Common myeloid progenitor, CD34-positive (primary cell): ENCODE results near the gene TDRD15. TPM values are rescaled to one million over a fixed set of nuclear protein-coding genes. Genes with fewer than 3 reads are reported as not detected.

Experiments used
- CTCF ChIA-PET: fragments of 350-600 bp; sonication (Branson Sonifier 250); formaldehyde crosslinking; loops from one replicate; lab custom pipeline; 2021; ENCODE audit warnings: antibody characterized with exemption; lab: Charles Lee
- POLR2A ChIA-PET: fragments of 350-600 bp; sonication (Branson Sonifier 250); formaldehyde crosslinking; loops from one replicate; lab custom pipeline; 2021; ENCODE audit warnings: antibody characterized with exemption; lab: Charles Lee
- DNase-seq, 3 donors: peaks; one replicate each; pipeline versions ENCODE4 v3.0.0 to v3.0.0-alpha.2; 2013
- H3K27ac ChIP-seq, 2 experiments: 1 replicate in 1 of 2; 2 replicates in 1 of 2; pipeline ENCODE4 v1.7.0; 2013; ENCODE audit warnings: inconsistent platforms in 2 of 2, low read length in 2 of 2, mild to moderate bottlenecking in 2 of 2, low read depth in 1 of 2, moderate library complexity in 1 of 2; ENCODE audit not compliant: severe bottlenecking in 2 of 2, insufficient read depth in 1 of 2, poor library complexity in 1 of 2
- H3K27me3 ChIP-seq, 5 experiments: replicated peaks in 2 of 5; 1 replicate in 3 of 5; 2 replicates in 2 of 5; pipeline versions ENCODE4 v1.6.1 to v1.7.0; 2013; ENCODE audit warnings: low read length in 4 of 5, mild to moderate bottlenecking in 2 of 5, moderate library complexity in 2 of 5, inconsistent platforms in 1 of 5; ENCODE audit not compliant: insufficient read depth in 5 of 5, control insufficient read depth in 4 of 5
- H3K36me3 ChIP-seq, 4 experiments: 1 replicate in 2 of 4; 2 replicates in 2 of 4; pipeline versions ENCODE4 v1.6.1 to v1.7.0; 2013; ENCODE audit warnings: low read length in 3 of 4, control low read depth in 1 of 4, mild to moderate bottlenecking in 1 of 4; ENCODE audit not compliant: control insufficient read depth in 4 of 4, insufficient read depth in 4 of 4
- H3K4me1 ChIP-seq, 4 experiments: 1 replicate in 3 of 4; 2 replicates in 1 of 4; pipeline versions ENCODE4 v1.6.1 to v1.7.1; 2013; ENCODE audit warnings: low read length in 3 of 4, mild to moderate bottlenecking in 3 of 4, control low read depth in 1 of 4, inconsistent platforms in 1 of 4, moderate library complexity in 1 of 4; ENCODE audit not compliant: control insufficient read depth in 4 of 4, insufficient read depth in 4 of 4; ENCODE audit errors: control extremely low read depth in 1 of 4
- H3K4me3 ChIP-seq, 7 experiments: 1 replicate in 4 of 7; 2 replicates in 3 of 7; pipeline versions ENCODE4 v1.5.1 to v1.7.0; 2013; ENCODE audit warnings: mild to moderate bottlenecking in 7 of 7, low read length in 6 of 7, moderate library complexity in 6 of 7, inconsistent platforms in 2 of 7, low read depth in 2 of 7, control low read depth in 1 of 7; ENCODE audit not compliant: insufficient read depth in 4 of 7, control insufficient read depth in 1 of 7; ENCODE audit errors: extremely low read depth in 1 of 7
- H3K9me3 ChIP-seq, 5 experiments: 1 replicate in 4 of 5; 2 replicates in 1 of 5; pipeline versions ENCODE4 v1.6.1 to v1.7.1; 2013; ENCODE audit warnings: low read length in 4 of 5, mild to moderate bottlenecking in 2 of 5, inconsistent platforms in 1 of 5, low read depth in 1 of 5, moderate library complexity in 1 of 5; ENCODE audit not compliant: control insufficient read depth in 4 of 5, insufficient read depth in 2 of 5; ENCODE audit errors: control extremely low read depth in 1 of 5
- WGBS: methylation state at CpG from one replicate; pipeline ENCODE4 v1.1.5; 2013; ENCODE audit not compliant: insufficient coverage; 5-methylcytosine and 5-hydroxymethylcytosine counted together
- polyA plus RNA-seq: library from polyadenylated mRNA; unstranded; fragments of 120-200 nt; gene quantifications from one replicate; pipeline ENCODE4 v1.2.1, GENCODE V29; 2013

Gene TDRD15
- not detected for polyA plus RNA-seq

DNA sequence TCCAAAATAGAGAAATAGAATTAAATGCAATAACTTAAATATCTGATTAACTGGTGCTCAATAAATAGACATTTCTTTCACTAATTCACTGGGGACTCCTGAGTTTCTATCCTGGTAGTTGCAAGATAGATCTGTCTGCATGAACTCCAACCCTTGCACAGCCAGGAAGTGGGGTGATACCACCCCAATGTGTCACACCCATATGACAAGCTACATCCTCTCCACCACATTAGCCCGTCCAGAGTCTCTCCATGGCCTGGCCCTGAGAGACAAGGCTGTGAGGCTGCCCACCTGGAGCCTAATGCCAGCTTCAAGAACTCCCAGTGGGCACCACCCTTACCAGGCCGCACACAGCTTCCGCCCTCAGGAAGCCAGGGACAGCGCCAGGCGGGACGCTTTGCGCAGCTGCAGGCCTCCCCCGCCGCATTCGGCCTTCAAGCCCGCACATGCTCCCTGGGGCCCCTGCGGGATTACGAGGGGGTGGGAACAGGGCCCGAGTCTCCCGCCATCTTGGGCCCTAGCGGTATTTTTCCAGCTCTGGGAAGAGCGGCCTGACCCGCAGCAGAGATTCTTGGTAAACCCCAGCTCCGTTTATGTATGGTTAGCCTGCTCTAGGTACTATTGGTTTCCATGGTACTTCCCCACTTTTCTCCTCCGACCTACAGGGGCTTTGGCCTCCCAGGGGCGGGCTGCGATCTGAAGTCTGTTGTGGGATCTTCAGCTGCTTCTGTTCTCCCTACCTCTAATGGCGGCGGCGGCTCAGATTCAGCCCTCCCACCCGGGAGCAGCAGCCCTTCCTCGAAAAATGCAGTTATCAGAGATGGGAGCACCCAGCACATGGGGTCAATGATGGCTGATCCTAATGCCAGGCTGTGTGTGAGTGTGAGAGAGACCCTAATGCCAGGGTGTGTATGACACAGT lies at the start of gene TDRD15:
TSS of gene TDRD15 (plus strand) at position 496 of the 921 bp plus-strand sequence. CDS start 13,500 bp downstream, outside the sequence.
- ChIA-PET CTCF (no interaction called here), POLR2A (no interaction called here)
- H3K36me3 ChIP-seq: no peaks in the 10 kb centered on the region
- WGBS: 92% methylated on average over 24 of the region's 27 CpGs
- H3K27me3 ChIP-seq: peaks cover 0 to 5% (median 0%) of the 10 kb centered on the region in 5 experiments
- H3K4me1 ChIP-seq: no peaks in the 10 kb centered on the region
- no peak within 1 kb of the TSS for H3K27ac ChIP-seq
- H3K4me3 ChIP-seq: no peak within 1 kb of the TSS
- no peaks in the 10 kb centered on the region for H3K9me3 ChIP-seq
- DNase-seq: no peak

DNA sequence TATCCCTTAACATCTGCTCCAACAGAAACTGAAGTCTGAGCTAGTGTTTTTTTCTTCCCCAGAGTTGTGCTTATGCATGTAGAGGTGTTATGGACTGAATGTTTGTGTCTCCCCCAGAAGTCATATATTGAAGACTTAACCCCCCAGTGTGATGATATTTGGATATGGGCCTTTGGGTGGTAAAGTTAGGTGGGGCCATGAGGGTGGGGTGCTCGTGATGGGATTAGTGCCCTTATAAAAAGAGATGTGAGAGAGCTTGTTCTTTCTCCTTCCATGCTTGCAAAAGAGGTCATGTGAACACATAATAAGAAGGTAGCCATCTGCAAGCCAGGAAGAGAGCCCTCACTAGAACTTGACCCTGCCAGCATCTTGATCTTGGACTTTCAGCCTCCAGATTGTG lies 45.5 kb upstream of the TDRD15 start:
- 100% methylated on average over 1 of the region's 1 CpG for WGBS
- no peak for DNase-seq
- CTCF ChIA-PET: interaction anchor here (0.5 kb wide), 1 partner anchor 406 kb away, joined by 3 read pairs; no protein-coding TSS in a partner anchor
- Histone ChIP-seq H3K9me3 (peaks cover 0 to 7% (median 0%) of the 10 kb centered on the region in 5 experiments), H3K27me3 (no peaks in the 10 kb centered on the region), H3K36me3 (no peaks in the 10 kb centered on the region), H3K27ac (no peak overlapping the region), H3K4me3 (no peak overlapping the region), H3K4me1 (no peaks in the 10 kb centered on the region)
- POLR2A ChIA-PET: no interaction called here

DNA sequence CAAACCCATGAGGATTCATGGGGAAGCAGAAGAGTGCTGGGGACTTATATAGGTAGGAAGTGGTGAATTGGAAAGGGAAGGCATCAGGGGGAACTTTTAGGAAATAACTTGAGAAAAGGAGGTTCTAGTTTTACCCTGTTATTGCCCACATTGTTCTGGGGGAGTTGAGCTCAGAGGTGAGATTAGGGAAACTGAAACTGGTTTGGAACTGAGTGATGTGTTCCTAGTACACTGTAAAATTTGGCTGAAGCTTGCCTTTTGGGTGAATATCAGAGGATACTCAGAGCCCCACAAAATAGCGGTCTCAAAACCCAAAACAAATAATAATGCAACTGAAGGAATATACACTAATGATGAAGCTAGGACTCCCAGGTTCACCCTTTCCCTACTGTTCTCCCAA lies 40.3 kb upstream of the TDRD15 start:
- Histone ChIP-seq H3K4me1 (no peaks in the 10 kb centered on the region), H3K27ac (no peak overlapping the region), H3K9me3 (peaks cover 0 to 3% (median 0%) of the 10 kb centered on the region in 5 experiments), H3K4me3 (no peak overlapping the region), H3K36me3 (no peaks in the 10 kb centered on the region), H3K27me3 (no peaks in the 10 kb centered on the region)
- ChIA-PET POLR2A (no interaction called here), CTCF (no interaction called here)
- no peak for DNase-seq
- no CpG with 5 or more reads among the region's 1 CpG for WGBS

DNA sequence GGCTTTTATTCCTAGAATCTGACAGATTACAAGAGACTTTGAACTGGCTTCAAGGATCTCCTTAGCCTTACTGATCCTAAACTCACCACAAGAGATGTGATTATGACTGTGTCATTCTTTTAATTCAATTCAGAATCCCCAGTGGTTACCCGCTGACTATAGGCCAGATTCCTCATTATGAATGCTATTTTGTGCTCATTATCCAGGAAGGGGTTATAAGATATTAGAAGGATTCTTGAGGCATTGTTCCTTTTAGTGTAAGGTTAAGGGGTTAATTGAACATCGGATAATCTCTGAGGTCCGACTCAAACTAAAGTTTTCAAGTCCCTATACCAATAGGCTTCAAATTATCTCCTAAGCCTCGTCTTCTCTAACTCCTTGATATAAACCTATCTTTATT lies 39.4 kb upstream of the TDRD15 start:
- CTCF ChIA-PET: no interaction called here
- no peak overlapping the region for H3K27ac ChIP-seq
- no peak for DNase-seq
- no peak overlapping the region for H3K4me3 ChIP-seq
- WGBS: no CpG with 5 or more reads among the region's 4 CpGs
- POLR2A ChIA-PET: no interaction called here
- no peaks in the 10 kb centered on the region for H3K27me3 ChIP-seq
- H3K9me3 ChIP-seq: no peaks in the 10 kb centered on the region
- no peaks in the 10 kb centered on the region for H3K4me1 ChIP-seq
- no peaks in the 10 kb centered on the region for H3K36me3 ChIP-seq

DNA sequence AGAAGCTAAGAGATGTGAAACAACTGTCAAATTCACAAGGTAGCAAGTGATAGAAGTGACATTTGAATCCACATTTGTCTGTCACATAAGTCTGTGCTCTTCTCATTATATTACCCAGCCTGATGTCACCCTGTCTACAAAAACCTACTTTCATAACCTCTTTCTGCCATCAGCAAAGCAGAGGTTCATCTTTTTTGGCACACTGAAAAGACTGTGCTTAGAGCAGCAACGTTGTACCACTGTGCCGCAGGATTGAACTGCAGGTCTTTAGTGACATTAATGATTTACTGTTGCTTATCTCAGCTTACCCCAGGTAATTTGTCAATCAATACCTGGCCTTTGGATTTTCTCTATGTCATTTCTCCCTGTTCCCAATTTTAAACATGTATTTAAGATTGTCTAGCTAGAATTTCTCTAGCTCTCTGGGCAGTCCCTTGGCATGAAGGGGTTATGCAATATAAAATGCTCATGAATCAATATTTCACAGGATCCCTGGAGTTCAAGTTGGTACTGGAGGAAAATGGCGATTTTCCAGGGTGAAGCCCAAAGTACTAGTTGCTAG lies 31.4 kb upstream of the TDRD15 start:
- Histone ChIP-seq H3K36me3 (no peaks in the 10 kb centered on the region), H3K4me3 (no peak overlapping the region), H3K27me3 (no peaks in the 10 kb centered on the region), H3K9me3 (peaks cover 0 to 2% (median 0%) of the 10 kb centered on the region in 5 experiments), H3K27ac (no peak overlapping the region), H3K4me1 (no peaks in the 10 kb centered on the region)
- 95% methylated on average over 3 of the region's 3 CpGs for WGBS
- ChIA-PET CTCF (no interaction called here), POLR2A (no interaction called here)
- no peak for DNase-seq

DNA sequence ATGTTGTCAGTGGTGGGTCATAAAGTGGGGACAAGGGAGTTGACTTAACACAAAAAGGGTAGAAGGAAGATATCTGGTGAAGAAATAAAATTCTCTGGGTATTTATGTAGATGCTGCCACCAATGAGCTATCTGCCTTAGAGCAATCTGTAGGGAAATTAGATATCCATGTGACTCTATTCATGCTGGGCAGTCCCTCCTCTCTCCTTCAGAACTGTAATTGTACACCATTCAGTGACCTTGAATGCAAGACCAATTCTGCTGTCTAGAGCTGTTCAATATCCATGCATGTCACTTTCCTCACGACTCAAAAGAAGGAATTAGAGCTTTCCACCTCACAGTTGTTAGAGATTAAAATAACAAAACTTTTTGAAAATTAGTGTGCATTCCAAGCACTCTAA lies 28.6 kb upstream of the TDRD15 start:
- POLR2A ChIA-PET: no interaction called here
- DNase-seq: no peak
- CTCF ChIA-PET: interaction anchor here (1.0 kb wide), 1 partner anchor 23 kb away, joined by 3 read pairs; no protein-coding TSS in a partner anchor
- Histone ChIP-seq H3K4me3 (no peak overlapping the region), H3K36me3 (no peaks in the 10 kb centered on the region), H3K4me1 (no peaks in the 10 kb centered on the region), H3K9me3 (peaks cover 0 to 2% (median 0%) of the 10 kb centered on the region in 5 experiments), H3K27ac (no peak overlapping the region), H3K27me3 (no peaks in the 10 kb centered on the region)
- 100% methylated on average over 1 of the region's 1 CpG for WGBS

DNA sequence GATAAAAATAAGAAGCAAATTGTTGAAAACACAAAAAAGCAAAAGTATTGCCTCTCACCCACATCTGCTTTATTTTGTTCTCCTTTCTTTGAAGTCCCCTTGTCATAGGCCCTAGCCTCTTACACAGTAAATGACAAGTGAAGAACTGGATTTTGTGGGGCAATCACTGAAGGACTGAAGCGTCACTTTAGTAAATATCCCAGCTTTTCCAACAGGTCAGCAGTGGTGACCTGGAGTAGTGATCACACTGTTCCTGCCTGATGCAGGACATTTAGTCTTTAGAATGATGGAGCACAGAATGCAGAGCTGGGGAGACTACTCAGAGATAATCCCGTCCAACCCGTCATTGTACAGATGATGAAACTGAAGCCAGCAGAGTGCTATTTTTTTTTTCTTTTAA lies 28.1 kb upstream of the TDRD15 start:
- H3K9me3 ChIP-seq: peaks cover 0 to 2% (median 0%) of the 10 kb centered on the region in 5 experiments
- no peak for DNase-seq
- no peak overlapping the region for H3K27ac ChIP-seq
- no peak overlapping the region for H3K4me3 ChIP-seq
- WGBS: 100% methylated on average over 3 of the region's 3 CpGs
- no peaks in the 10 kb centered on the region for H3K4me1 ChIP-seq
- H3K27me3 ChIP-seq: no peaks in the 10 kb centered on the region
- POLR2A ChIA-PET: no interaction called here
- CTCF ChIA-PET: interaction anchor here (1.0 to 1.5 kb wide), 2 partner anchors 21 to 23 kb away, joined by 3 read pairs; no protein-coding TSS in a partner anchor
- H3K36me3 ChIP-seq: no peaks in the 10 kb centered on the region
